ENCODE measurements around the gene MSANTD3. TPM values are rescaled to one million over a fixed set of nuclear protein-coding genes. Genes with fewer than 3 reads are reported as not detected.

MSANTD3 gene
- total RNA-seq, 1 experiment from 2014 or later = 53.2 TPM

DNA sequence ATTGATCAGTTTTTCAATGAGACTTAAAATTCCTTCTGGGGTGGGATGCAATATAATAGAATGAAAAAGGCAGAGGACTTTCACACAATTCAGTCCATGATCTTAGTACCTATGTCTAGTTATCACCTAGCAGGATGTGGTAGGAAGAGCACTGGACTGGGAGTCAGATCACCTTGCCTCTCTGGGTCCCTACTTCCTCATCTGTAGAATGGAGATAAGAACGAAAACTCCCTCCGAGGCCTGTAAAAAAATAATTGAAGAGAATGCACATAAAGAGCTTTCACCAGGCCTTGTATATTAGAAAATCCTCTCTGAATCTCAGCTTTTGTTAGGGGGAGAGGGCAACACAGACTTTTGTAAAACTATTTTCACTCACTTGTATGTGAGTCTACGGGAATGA is 45.3 kb downstream of the MSANTD3 start:
- peak overlapping the region; percentile 91 for H3K4me2 ChIP-seq
- H3K9me2 ChIP-seq (ENCODE audit: insufficient read depth) = no peaks in the 10 kb centered on the region
- no peaks in the 10 kb centered on the region for H3F3A ChIP-seq (ENCODE audit: insufficient read depth, low read depth)
- TF ChIP-seq EZH2 (IDR thresholded peaks at IDR 0.05; ENCODE audit: low read depth) = no peak
- TF ChIP-seq, protein P1, sequence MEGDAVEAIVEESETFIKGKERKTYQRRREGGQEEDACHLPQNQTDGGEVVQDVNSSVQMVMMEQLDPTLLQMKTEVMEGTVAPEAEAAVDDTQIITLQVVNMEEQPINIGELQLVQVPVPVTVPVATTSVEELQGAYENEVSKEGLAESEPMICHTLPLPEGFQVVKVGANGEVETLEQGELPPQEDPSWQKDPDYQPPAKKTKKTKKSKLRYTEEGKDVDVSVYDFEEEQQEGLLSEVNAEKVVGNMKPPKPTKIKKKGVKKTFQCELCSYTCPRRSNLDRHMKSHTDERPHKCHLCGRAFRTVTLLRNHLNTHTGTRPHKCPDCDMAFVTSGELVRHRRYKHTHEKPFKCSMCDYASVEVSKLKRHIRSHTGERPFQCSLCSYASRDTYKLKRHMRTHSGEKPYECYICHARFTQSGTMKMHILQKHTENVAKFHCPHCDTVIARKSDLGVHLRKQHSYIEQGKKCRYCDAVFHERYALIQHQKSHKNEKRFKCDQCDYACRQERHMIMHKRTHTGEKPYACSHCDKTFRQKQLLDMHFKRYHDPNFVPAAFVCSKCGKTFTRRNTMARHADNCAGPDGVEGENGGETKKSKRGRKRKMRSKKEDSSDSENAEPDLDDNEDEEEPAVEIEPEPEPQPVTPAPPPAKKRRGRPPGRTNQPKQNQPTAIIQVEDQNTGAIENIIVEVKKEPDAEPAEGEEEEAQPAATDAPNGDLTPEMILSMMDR (conservative IDR thresholded peaks at IDR 0.05) = no peak
- no peaks in the 10 kb centered on the region for H3K4me1 ChIP-seq (replicated peaks; ENCODE audit: insufficient read depth)
- no peaks in the 10 kb centered on the region for H3K9me3 ChIP-seq (ENCODE audit: insufficient read depth, low read depth)
- intact Hi-C loops (cut with micrococcal nuclease; ENCODE audit: unreplicated experiment) = no loop called here
- no peak overlapping the region for H2AFZ ChIP-seq
- ChIA-PET POLR2A (ENCODE audit: unreplicated experiment) (interaction anchor here (0.7 kb wide), 1 partner anchor 125 kb away, joined by 10 read pairs; no protein-coding TSS in a partner anchor), CTCF (no interaction called here)
- H4K20me1 ChIP-seq (ENCODE audit: insufficient read depth) = no peaks in the 10 kb centered on the region
- DNase-seq = no peak
- H3K27me3 ChIP-seq (ENCODE audit: insufficient read depth, low read depth) = no peaks in the 10 kb centered on the region
- BruUV-seq (replicated peaks) = no TSS peak
- no peak overlapping the region for H3K27ac ChIP-seq
- H3K36me3 ChIP-seq (ENCODE audit: low read depth) = no peaks in the 10 kb centered on the region
- H3K4me3 ChIP-seq = peak overlapping the region; percentile 61; the same call in 1 of the 2 replicates
- H3K79me2 ChIP-seq (ENCODE audit: low read depth) = no peaks in the 10 kb centered on the region

DNA sequence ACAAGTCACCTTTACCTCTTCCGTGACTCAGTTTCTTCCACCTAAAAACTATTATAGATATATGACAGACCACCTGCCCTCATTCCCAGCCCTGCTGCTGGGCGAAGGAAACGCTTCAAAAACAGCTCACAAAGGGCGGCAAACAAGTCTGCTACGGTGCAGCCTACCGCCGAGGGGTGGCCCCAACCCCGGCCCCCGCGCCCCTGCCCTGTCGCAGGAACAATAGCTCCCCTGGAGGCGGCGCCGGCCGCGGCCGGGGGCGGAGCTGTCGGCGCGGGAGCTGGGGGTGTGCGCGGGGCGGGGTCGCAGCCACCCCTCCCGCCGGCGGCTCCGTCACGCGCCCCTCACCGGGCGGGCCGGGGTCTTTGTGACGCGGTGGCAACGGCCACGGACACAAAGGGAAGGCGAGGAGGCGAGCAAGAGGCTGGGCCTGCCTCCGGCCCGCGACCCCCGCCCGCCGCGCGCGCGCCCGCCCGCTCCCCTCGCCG is 45.9 kb downstream of the MSANTD3 start, which contains the start of gene TMEFF1:
Gene TMEFF1, plus strand, starts transcription at position 362 of the 488 bp plus-strand sequence. CDS start 396 bp downstream, outside the sequence.
- peak within 1 kb of the TSS; percentile 91 for H3K4me2 ChIP-seq
- H3F3A ChIP-seq (ENCODE audit: insufficient read depth, low read depth) = no peaks in the 10 kb centered on the region
- no peaks in the 10 kb centered on the region for H4K20me1 ChIP-seq (ENCODE audit: insufficient read depth)
- no peak for TF ChIP-seq EZH2 (IDR thresholded peaks at IDR 0.05; ENCODE audit: low read depth)
- TF ChIP-seq, protein P1 (conservative IDR thresholded peaks at IDR 0.05) = no peak
- H2AFZ ChIP-seq = peak within 1 kb of the TSS; percentile 88
- H3K27me3 ChIP-seq (ENCODE audit: insufficient read depth, low read depth) = no peaks in the 10 kb centered on the region
- intact Hi-C loops (cut with micrococcal nuclease; ENCODE audit: unreplicated experiment) = no loop called here
- peak within 1 kb of the TSS; percentile 61 for H3K4me3 ChIP-seq
- H3K9me3 ChIP-seq (ENCODE audit: insufficient read depth, low read depth) = no peaks in the 10 kb centered on the region
- H3K4me1 ChIP-seq (replicated peaks; ENCODE audit: insufficient read depth) = no peaks in the 10 kb centered on the region
- H3K79me2 ChIP-seq (ENCODE audit: low read depth) = no peaks in the 10 kb centered on the region
- ChIA-PET POLR2A (ENCODE audit: unreplicated experiment) (no interaction called here), CTCF (interaction anchor here (0.5 to 0.6 kb wide), 3 partner anchors 386 to 1310 kb away, joined by 3 to 7 read pairs (median 5); no protein-coding TSS in a partner anchor)
- peak in 1 of 2 experiments; percentile 40 for DNase-seq
- H3K27ac ChIP-seq = no peak within 1 kb of the TSS
- H3K36me3 ChIP-seq (ENCODE audit: low read depth) = no peaks in the 10 kb centered on the region
- no peaks in the 10 kb centered on the region for H3K9me2 ChIP-seq (ENCODE audit: insufficient read depth)
- no TSS peak for BruUV-seq (replicated peaks)

DNA sequence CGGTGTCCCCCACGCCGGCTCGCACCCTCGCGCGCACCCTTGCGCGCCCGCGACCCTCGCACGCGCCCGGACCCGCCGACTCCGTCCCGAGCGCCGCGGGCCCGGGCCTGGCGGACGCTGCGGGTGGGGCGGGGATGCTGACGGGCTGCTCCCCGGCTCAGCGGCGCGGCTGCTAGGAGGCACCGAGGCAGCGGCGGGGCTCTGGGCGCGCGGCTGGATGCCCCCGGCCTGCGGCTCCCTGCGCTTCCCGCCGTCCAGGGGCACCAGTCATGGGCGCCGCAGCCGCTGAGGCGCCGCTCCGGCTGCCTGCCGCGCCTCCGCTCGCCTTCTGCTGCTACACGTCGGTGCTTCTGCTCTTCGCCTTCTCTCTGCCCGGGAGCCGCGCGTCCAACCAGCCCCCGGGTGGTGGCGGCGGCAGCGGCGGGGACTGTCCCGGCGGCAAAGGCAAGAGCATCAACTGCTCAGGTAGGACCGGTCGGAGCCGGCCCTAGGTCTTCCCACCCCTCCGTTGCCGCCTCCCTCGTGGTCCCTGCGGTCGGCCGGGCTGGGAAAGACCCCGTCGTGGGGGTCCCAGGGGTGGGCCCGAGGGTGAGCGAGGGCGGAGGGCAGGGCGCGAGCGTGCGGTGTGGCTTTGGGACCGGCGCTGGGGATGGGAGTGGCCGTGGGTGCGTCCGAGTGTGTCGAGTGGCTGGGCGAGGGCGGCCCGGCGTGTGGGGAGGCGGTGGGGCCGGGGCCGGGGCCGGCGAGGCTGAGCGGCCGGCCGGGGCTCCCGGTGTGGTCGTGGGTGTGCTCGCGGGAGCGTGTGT is 46.5 kb downstream of the MSANTD3 start:
- peak overlapping the region; percentile 91 for H3K4me2 ChIP-seq
- peak overlapping the region; percentile 61 for H3K4me3 ChIP-seq
- no peaks in the 10 kb centered on the region for H3K27me3 ChIP-seq (ENCODE audit: insufficient read depth, low read depth)
- no peaks in the 10 kb centered on the region for H4K20me1 ChIP-seq (ENCODE audit: insufficient read depth)
- no peak for TF ChIP-seq EZH2 (IDR thresholded peaks at IDR 0.05; ENCODE audit: low read depth)
- TF ChIP-seq, protein P1 (conservative IDR thresholded peaks at IDR 0.05) = no peak
- no peak overlapping the region for H3K27ac ChIP-seq
- no peaks in the 10 kb centered on the region for H3F3A ChIP-seq (ENCODE audit: insufficient read depth, low read depth)
- H3K9me3 ChIP-seq (ENCODE audit: insufficient read depth, low read depth) = no peaks in the 10 kb centered on the region
- H2AFZ ChIP-seq = peak overlapping the region; percentile 88
- ChIA-PET CTCF (interaction anchor here (0.5 to 0.6 kb wide), 3 partner anchors 387 to 1310 kb away, joined by 3 to 7 read pairs (median 5); no protein-coding TSS in a partner anchor), POLR2A (ENCODE audit: unreplicated experiment) (no interaction called here)
- no peaks in the 10 kb centered on the region for H3K36me3 ChIP-seq (ENCODE audit: low read depth)
- no peaks in the 10 kb centered on the region for H3K79me2 ChIP-seq (ENCODE audit: low read depth)
- no peaks in the 10 kb centered on the region for H3K4me1 ChIP-seq (replicated peaks; ENCODE audit: insufficient read depth)
- no peaks in the 10 kb centered on the region for H3K9me2 ChIP-seq (ENCODE audit: insufficient read depth)
- DNase-seq = peak in 1 of 2 experiments; percentile 47
- intact Hi-C loops (cut with micrococcal nuclease; ENCODE audit: unreplicated experiment) = no loop called here
- no TSS peak for BruUV-seq (replicated peaks)

Data from PC-9 (cell line).